IPS DF 19.7 (cell line): ENCODE measurements around the gene VPS54.

Experiments used
- DNase-seq: peaks from one replicate; pipeline ENCODE4 v3.0.0-alpha.2; 2013; ENCODE audit warnings: low read depth, low spot score

Gene VPS54

GRCh38 chr2:63926815-63927214 lies 92.4 kb downstream of the VPS54 start:
- DNase-seq: no peak

GRCh38 chr2:63914311-63914710 lies 104.9 kb downstream of the VPS54 start:
- DNase-seq: no peak

GRCh38 chr2:63903003-63903402 lies 116.2 kb downstream of the VPS54 start:
- DNase-seq: no peak

- no peak for DNase-seq
These were observed 117.1 kb downstream of the VPS54 start for GRCh38 chr2:63902149-63902548.

GRCh38 chr2:63899639-63900038 lies 119.6 kb downstream of the VPS54 start:
- no peak for DNase-seq

GRCh38 chr2:63898839-63899238 lies 120.4 kb downstream of the VPS54 start:
- no peak for DNase-seq

- no peak for DNase-seq
These were observed 125.1 kb downstream of the VPS54 start for GRCh38 chr2:63894167-63894566.

- DNase-seq: no peak
These were observed 126.1 kb downstream of the VPS54 start for GRCh38 chr2:63893163-63893562.

GRCh38 chr2:63891488-63892030 lies 127.7 kb downstream of the VPS54 start:
- DNase-seq: no peak

GRCh38 chr2:63890678-63891077 lies 128.6 kb downstream of the VPS54 start:
- DNase-seq: no peak

GRCh38 chr2:63888490-63889402 lies 130.5 kb downstream of the VPS54 start:
- no peak for DNase-seq

GRCh38 chr2:63888053-63888452 lies 131.2 kb downstream of the VPS54 start:
- no peak for DNase-seq

- no peak for DNase-seq
These were observed 132.8 kb downstream of the VPS54 start for GRCh38 chr2:63886445-63886844.

GRCh38 chr2:63882395-63883105 lies 136.7 kb downstream of the VPS54 start:
- DNase-seq: no peak

GRCh38 chr2:63881205-63881604 lies 138.0 kb downstream of the VPS54 start:
- no peak for DNase-seq

GRCh38 chr2:63880625-63881024 lies 138.6 kb downstream of the VPS54 start:
- DNase-seq: no peak

GRCh38 chr2:63879876-63880433 lies 139.3 kb downstream of the VPS54 start:
- no peak for DNase-seq

GRCh38 chr2:63878486-63878885 lies 140.7 kb downstream of the VPS54 start:
- no peak for DNase-seq

- DNase-seq: no peak
These were observed 142.9 kb downstream of the VPS54 start for GRCh38 chr2:63876311-63876710.

- no peak for DNase-seq
These were observed 143.5 kb downstream of the VPS54 start for GRCh38 chr2:63875559-63876245.

- DNase-seq: no peak
These were observed 144.1 kb downstream of the VPS54 start for GRCh38 chr2:63875131-63875527.
